ENCODE data around the gene KSR2.

The KSR2 gene

GRCh38 chr12:117507548-117507947, 461.2 kb downstream of the KSR2 start:
- Histone ChIP-seq H3K4me3 (ENCODE audit: extremely low read depth, insufficient read depth, low read length, poor library complexity, severe bottlenecking) (no peak overlapping the region), H3K36me3 (ENCODE audit: control insufficient read depth, insufficient read depth, low read length) (no peaks in the 10 kb centered on the region), H3K9me3 (ENCODE audit: control insufficient read depth, low read length) (no peaks in the 10 kb centered on the region), H3K27ac (ENCODE audit: low read depth, low read length, severe bottlenecking) (no peak overlapping the region), H3K4me1 (ENCODE audit: control insufficient read depth, insufficient read depth, low read length, poor library complexity, severe bottlenecking) (no peaks in the 10 kb centered on the region)
- WGBS, 2 experiments (ENCODE audit: insufficient coverage in 2 of 2), result 70 to 81% methylated on average over 1 to 2 of the region's 3 CpGs

- no peak overlapping the region for H3K27ac ChIP-seq (ENCODE audit: low read depth, low read length, severe bottlenecking)
- no peaks in the 10 kb centered on the region for H3K4me1 ChIP-seq (ENCODE audit: control insufficient read depth, insufficient read depth, low read length, poor library complexity, severe bottlenecking)
- H3K4me3 ChIP-seq (ENCODE audit: extremely low read depth, insufficient read depth, low read length, poor library complexity, severe bottlenecking), result no peak overlapping the region
- WGBS, 2 experiments (ENCODE audit: insufficient coverage in 2 of 2), result no CpG with 5 or more reads among the region's 1 CpG
- no peaks in the 10 kb centered on the region for H3K9me3 ChIP-seq (ENCODE audit: control insufficient read depth, low read length)
- no peaks in the 10 kb centered on the region for H3K36me3 ChIP-seq (ENCODE audit: control insufficient read depth, insufficient read depth, low read length)
These were observed 462.5 kb downstream of the KSR2 start for GRCh38 chr12:117506333-117506732.

DNA sequence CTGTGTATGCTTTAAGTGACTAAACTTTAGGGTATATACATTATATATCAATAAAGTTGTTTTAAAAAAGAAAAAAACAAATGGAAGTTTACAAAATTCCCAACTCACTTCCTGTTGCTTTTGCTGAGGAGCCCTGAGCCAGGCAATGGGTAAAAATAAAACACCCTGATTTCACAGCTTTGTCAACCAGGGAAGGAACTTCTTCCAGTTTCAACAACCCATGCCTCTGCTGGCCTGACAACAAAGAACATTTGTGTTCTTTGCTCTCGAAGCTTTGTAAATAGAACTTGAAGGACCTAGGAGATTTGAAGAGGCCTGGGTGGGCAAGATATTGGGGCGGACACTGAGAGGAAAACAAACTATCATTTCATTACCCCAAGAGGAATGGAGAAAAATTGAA, 466.2 kb downstream of the KSR2 start:
- Histone ChIP-seq H3K27ac (ENCODE audit: low read depth, low read length, severe bottlenecking) (no peak overlapping the region), H3K36me3 (ENCODE audit: control insufficient read depth, insufficient read depth, low read length) (no peaks in the 10 kb centered on the region), H3K4me3 (ENCODE audit: extremely low read depth, insufficient read depth, low read length, poor library complexity, severe bottlenecking) (no peak overlapping the region), H3K9me3 (ENCODE audit: control insufficient read depth, low read length) (no peaks in the 10 kb centered on the region), H3K4me1 (ENCODE audit: control insufficient read depth, insufficient read depth, low read length, poor library complexity, severe bottlenecking) (no peaks in the 10 kb centered on the region)
- no CpG with 5 or more reads among the region's 2 CpGs for WGBS, 2 experiments (ENCODE audit: insufficient coverage in 2 of 2)

- Histone ChIP-seq H3K36me3 (ENCODE audit: control insufficient read depth, insufficient read depth, low read length) (no peaks in the 10 kb centered on the region), H3K4me1 (ENCODE audit: control insufficient read depth, insufficient read depth, low read length, poor library complexity, severe bottlenecking) (no peaks in the 10 kb centered on the region), H3K9me3 (ENCODE audit: control insufficient read depth, low read length) (no peaks in the 10 kb centered on the region), H3K4me3 (ENCODE audit: extremely low read depth, insufficient read depth, low read length, poor library complexity, severe bottlenecking) (no peak overlapping the region), H3K27ac (ENCODE audit: low read depth, low read length, severe bottlenecking) (no peak overlapping the region)
- no CpG with 5 or more reads among the region's 4 CpGs for WGBS, 2 experiments (ENCODE audit: insufficient coverage in 2 of 2)
These were observed 466.6 kb downstream of the KSR2 start for GRCh38 chr12:117502233-117502632.

DNA sequence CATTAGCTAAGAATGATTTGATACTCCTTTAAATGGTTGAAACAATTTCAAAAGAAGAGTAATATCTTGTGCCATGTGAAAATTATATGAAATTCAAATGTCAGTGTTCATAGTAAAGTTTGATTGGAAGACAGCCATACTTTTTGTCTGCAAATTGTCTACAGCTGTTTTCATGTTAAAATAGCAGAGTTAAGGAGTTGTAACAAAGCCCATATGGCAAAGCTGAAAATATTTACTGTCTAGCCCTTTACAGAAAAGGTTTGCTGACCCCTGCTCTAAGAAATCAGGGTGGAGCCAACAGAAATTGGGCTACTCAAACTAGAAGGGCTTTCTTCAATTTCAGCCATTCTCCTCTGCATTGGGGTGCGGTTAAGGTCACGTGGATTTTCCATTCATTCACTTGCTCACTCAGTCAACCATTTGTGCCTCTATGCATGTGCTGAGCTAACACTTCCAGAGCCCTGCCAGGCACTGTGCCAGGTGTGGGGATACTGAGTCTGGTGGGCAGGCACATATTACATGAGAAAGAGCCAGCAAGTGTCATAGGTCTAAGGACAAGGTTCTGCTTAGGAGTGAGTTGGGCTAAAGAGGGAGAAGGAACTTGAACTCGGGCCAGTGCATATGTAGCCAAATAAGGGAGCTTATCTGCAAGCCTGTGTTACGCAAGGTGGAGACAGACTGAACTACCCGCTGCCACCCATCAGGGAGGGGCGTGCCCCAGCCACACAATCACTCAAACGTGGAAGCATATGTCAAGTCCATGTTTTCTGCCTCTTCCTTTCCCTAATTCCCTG, 467.5 kb downstream of the KSR2 start:
- Histone ChIP-seq H3K4me3 (ENCODE audit: extremely low read depth, insufficient read depth, low read length, poor library complexity, severe bottlenecking) (no peak overlapping the region), H3K36me3 (ENCODE audit: control insufficient read depth, insufficient read depth, low read length) (no peaks in the 10 kb centered on the region)
- 92 to 93% methylated on average over 6 to 7 of the region's 7 CpGs for WGBS, 2 experiments (ENCODE audit: insufficient coverage in 2 of 2)

GRCh38 chr12:117499759-117500485, 468.9 kb downstream of the KSR2 start:
- H3K4me3 ChIP-seq (ENCODE audit: extremely low read depth, insufficient read depth, low read length, poor library complexity, severe bottlenecking), result no peak overlapping the region
- WGBS, 2 experiments (ENCODE audit: insufficient coverage in 2 of 2), result 75 to 91% methylated on average over 4 to 5 of the region's 8 CpGs
- no peaks in the 10 kb centered on the region for H3K36me3 ChIP-seq (ENCODE audit: control insufficient read depth, insufficient read depth, low read length)

More for the DNA sequence above, 467.5 kb downstream of the KSR2 start:
- H3K27ac ChIP-seq (ENCODE audit: low read depth, low read length, severe bottlenecking), result no peak overlapping the region
- no peaks in the 10 kb centered on the region for H3K9me3 ChIP-seq (ENCODE audit: control insufficient read depth, low read length)
- H3K4me1 ChIP-seq (ENCODE audit: control insufficient read depth, insufficient read depth, low read length, poor library complexity, severe bottlenecking), result no peaks in the 10 kb centered on the region

DNA sequence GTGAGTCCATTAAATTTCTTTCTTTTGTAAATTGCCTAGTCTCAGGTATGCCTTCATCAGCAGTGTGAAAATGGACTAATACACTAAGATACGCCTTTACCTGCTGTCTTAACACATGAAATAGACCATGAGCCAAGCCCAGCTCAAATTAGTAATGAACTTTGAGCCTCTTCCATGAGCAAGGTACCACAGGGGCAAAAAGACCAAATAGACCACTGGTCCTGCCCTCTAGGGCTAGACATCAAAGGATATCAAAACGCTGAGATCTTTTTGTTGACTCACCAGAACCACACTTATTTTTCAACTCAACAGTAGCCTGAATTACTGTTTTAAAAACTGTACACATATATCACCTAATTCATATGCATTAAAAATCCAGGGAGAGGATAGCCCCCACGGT, 469.9 kb downstream of the KSR2 start:
- Histone ChIP-seq H3K27ac (ENCODE audit: low read depth, low read length, severe bottlenecking) (no peak overlapping the region), H3K4me3 (ENCODE audit: extremely low read depth, insufficient read depth, low read length, poor library complexity, severe bottlenecking) (no peak overlapping the region), H3K4me1 (ENCODE audit: control insufficient read depth, insufficient read depth, low read length, poor library complexity, severe bottlenecking) (no peaks in the 10 kb centered on the region), H3K36me3 (ENCODE audit: control insufficient read depth, insufficient read depth, low read length) (no peaks in the 10 kb centered on the region), H3K9me3 (ENCODE audit: control insufficient read depth, low read length) (no peaks in the 10 kb centered on the region)
- 86 to 100% methylated on average over 2 of the region's 3 CpGs for WGBS, 2 experiments (ENCODE audit: insufficient coverage in 2 of 2)

More at GRCh38 chr12:117499759-117500485, 468.9 kb downstream of the KSR2 start:
- H3K9me3 ChIP-seq (ENCODE audit: control insufficient read depth, low read length), result no peaks in the 10 kb centered on the region
- H3K4me1 ChIP-seq (ENCODE audit: control insufficient read depth, insufficient read depth, low read length, poor library complexity, severe bottlenecking), result no peaks in the 10 kb centered on the region
- H3K27ac ChIP-seq (ENCODE audit: low read depth, low read length, severe bottlenecking), result no peak overlapping the region

- H3K9me3 ChIP-seq (ENCODE audit: control insufficient read depth, low read length), result no peaks in the 10 kb centered on the region
- no peak overlapping the region for H3K27ac ChIP-seq (ENCODE audit: low read depth, low read length, severe bottlenecking)
- no peak overlapping the region for H3K4me3 ChIP-seq (ENCODE audit: extremely low read depth, insufficient read depth, low read length, poor library complexity, severe bottlenecking)
- no CpG with 5 or more reads among the region's 2 CpGs for WGBS, 2 experiments (ENCODE audit: insufficient coverage in 2 of 2)
- no peaks in the 10 kb centered on the region for H3K4me1 ChIP-seq (ENCODE audit: control insufficient read depth, insufficient read depth, low read length, poor library complexity, severe bottlenecking)
- no peaks in the 10 kb centered on the region for H3K36me3 ChIP-seq (ENCODE audit: control insufficient read depth, insufficient read depth, low read length)
These were observed 470.5 kb downstream of the KSR2 start for GRCh38 chr12:117498256-117498655.

DNA sequence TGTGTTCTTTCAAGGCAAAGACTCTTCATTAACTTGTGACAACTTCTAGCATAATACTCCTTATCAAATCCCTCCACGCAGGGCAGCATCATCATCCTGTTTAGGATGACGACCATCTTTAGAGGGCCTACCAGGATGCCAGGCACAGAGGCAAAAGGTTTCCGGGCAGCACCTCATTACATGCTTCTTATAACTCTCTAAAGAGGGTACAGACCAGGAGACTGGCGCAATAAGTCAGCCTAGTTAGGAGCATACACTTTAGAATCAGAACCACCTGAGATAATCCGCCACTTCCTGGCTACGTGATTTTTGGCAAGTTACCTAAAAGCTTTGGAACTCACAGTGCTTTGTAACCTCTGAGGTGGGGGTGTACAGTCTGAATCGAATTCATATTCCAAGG, 471.4 kb downstream of the KSR2 start:
- WGBS, 2 experiments (ENCODE audit: insufficient coverage in 2 of 2), result 81 to 86% methylated on average over 3 to 7 of the region's 7 CpGs
- H3K36me3 ChIP-seq (ENCODE audit: control insufficient read depth, insufficient read depth, low read length), result no peaks in the 10 kb centered on the region
- no peak overlapping the region for H3K27ac ChIP-seq (ENCODE audit: low read depth, low read length, severe bottlenecking)
- no peaks in the 10 kb centered on the region for H3K4me1 ChIP-seq (ENCODE audit: control insufficient read depth, insufficient read depth, low read length, poor library complexity, severe bottlenecking)
- H3K4me3 ChIP-seq (ENCODE audit: extremely low read depth, insufficient read depth, low read length, poor library complexity, severe bottlenecking), result no peak overlapping the region
- no peaks in the 10 kb centered on the region for H3K9me3 ChIP-seq (ENCODE audit: control insufficient read depth, low read length)

DNA sequence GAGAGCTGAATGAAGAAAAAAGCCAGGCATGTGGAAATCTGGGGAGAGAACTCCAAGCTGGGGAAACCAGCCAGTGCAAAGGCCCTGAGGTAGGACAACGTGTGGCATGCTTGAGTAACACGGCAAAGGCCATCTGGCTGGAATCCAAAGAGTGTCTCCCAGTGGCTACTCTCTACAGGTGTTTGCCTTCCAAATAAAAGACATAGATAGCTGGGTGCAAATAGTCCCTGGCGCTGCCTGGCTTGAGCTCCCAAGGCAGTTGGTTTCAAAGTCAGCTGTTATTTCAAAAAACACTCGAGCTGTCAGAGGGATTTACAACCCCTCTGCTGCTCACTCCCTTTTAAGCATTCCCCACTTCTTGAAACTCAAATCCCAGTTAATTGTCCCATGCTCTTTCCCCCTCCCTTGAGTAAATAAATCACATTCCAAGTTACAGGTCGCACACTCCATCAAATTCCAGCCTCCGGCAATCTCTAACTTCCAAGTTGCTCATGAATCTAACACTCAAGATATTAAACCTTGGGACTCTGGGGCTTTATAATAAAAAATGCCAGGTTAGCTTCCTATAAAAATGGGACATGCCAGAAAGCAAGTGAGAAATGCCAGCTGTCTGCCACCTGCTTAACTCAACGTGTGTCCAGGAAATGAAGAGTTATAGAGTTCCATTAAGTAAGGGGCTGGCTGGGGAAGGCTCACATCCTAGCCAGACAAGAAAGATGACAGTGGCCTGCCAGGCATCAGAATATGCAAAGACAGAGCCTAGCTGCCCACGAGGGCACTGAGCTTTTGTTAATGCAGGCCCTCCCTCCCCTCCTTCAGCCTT, 473.7 kb downstream of the KSR2 start:
- Histone ChIP-seq H3K27ac (ENCODE audit: low read depth, low read length, severe bottlenecking) (no peak overlapping the region), H3K9me3 (ENCODE audit: control insufficient read depth, low read length) (no peaks in the 10 kb centered on the region), H3K4me3 (ENCODE audit: extremely low read depth, insufficient read depth, low read length, poor library complexity, severe bottlenecking) (no peak overlapping the region), H3K4me1 (ENCODE audit: control insufficient read depth, insufficient read depth, low read length, poor library complexity, severe bottlenecking) (no peaks in the 10 kb centered on the region), H3K36me3 (ENCODE audit: control insufficient read depth, insufficient read depth, low read length) (no peaks in the 10 kb centered on the region)
- 52 to 57% methylated on average over 6 to 7 of the region's 8 CpGs for WGBS, 2 experiments (ENCODE audit: insufficient coverage in 2 of 2)
